ENCODE data around the gene KCND2. TPM values are rescaled to one million over a fixed set of nuclear protein-coding genes. Genes with fewer than 3 reads are reported as not detected.

The KCND2 gene
- total RNA-seq, 1 donor from 2014 or later, result 51.8 TPM

GRCh38 chr7:120404042-120404441 lies 131.1 kb downstream of the KCND2 start:
- FAIRE-seq (no peak), DNase-seq (ENCODE audit: low spot score in 2 of 2) (no peak)

DNA sequence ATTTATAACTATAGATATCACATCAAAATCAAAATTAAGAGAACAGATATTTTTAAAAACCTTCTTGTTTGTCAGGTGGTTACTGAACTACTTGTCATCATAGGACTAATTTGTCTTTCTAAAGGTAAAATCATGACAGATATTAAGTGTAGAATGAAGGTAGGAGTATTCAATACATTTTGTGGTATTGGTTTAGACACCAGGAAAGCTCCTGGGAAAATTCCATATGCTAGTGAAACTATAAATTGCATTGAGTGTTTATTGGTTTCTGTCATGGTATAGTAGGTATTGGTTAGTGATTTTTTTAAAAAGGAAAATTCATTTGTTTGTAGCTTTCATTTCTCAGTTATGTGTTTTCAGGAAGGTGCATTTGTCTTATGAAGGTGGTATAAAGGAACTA lies 132.7 kb downstream of the KCND2 start:
- FAIRE-seq (no peak), DNase-seq (ENCODE audit: low spot score in 2 of 2) (no peak)

DNA sequence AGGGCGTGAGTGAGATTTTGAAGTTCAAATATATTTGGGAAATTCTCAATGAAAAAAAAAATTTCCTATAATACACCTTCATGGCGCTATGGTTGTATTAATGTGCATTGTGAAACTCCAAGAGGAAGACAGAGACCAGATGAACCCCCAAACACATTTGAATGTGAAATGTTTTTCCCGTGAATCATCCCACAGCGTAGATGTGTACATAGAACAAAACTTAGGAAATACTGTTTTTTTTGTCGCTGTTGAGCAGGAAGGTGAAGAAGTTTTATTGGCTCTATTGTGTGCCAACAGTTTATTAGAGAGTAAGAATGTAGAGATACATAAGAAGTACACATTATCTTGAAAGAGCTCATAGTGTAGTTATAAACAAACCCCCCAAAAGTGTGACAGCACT lies 134.0 kb downstream of the KCND2 start:
- no peak for DNase-seq (ENCODE audit: low spot score in 2 of 2)

DNA sequence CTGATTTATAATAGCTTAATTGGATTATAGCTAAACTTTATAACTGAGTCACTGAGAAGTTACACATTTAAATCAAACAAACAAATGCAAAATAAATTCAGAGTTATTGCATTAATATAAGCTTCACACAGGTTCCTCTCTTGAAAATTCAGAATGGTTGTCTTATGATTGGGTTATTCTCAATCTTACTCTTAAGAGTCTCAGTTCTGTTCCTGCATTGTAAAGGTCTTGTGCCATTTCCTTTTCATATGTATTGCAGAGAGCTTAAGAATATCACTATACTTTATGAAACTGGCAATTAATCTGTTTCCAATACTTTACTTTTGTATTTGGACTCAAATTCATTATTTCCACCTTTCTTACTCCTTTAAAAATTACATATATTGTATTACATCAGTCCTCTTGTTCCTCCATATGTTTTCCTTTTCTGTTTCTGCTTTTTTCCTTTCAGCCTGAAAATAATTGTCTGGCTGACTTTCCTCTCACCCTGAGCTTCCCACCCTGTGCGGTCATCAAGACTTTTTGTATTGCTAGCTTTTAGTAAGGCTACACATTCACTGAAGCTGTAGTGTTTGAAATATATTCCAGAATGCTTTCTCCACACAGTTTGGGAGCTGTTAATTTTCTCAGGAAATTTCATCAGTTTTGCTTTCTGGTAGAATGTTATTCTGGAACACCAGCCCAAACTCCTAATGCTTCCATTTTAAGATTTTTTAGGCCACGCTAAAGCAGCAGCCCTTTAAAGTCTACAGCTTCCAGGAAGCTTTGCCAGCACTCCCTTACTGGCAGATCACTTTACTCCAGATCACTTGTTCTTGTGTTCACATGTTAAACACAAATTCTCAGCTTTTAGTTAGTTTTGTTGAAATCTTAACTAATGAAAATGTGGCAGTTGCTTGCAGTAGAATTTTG lies 139.4 kb downstream of the KCND2 start:
- FAIRE-seq (no peak), DNase-seq (ENCODE audit: low spot score in 2 of 2) (no peak)

More for the DNA sequence above, 134.0 kb downstream of the KCND2 start:
- no peak for FAIRE-seq

GRCh38 chr7:120413164-120413563 lies 140.2 kb downstream of the KCND2 start:
- FAIRE-seq (peak; percentile 67), DNase-seq (ENCODE audit: low spot score in 2 of 2) (no peak)

DNA sequence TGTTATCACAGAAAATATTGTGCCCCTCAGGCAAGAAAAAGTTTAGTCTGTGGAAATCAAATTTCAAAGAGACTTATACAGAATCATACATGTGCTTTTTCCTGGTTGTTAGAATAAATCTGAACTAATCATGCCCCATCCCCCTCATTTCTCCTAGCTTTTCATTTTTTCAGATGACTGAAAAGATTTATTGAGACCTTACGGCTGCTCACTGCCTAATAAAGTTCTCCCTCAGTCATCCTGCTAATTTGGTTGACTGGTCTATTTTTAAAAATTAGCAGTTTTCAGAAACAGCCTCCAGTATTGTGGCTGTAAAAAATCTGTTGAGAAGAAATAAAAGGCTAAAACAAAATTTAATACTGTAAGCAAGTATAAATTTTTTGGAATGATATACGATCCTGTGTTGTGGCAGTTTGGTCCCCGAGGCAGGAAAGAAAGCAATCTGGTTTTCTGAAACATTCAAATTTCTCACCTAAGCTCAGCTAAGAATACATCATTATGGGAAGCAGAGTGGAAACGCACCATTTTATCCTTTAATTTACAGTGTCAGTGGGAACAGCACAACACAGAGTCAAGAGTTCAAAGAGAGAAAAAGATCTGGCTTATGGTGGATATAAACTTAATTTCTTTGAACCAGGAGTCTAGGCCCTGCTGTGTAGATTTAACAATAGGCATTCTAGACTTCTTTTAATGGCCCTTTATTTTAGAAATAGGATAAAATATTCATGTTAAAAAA lies 144.4 kb downstream of the KCND2 start:
- DNase-seq (ENCODE audit: low spot score in 2 of 2) (no peak), FAIRE-seq (no peak)

DNA sequence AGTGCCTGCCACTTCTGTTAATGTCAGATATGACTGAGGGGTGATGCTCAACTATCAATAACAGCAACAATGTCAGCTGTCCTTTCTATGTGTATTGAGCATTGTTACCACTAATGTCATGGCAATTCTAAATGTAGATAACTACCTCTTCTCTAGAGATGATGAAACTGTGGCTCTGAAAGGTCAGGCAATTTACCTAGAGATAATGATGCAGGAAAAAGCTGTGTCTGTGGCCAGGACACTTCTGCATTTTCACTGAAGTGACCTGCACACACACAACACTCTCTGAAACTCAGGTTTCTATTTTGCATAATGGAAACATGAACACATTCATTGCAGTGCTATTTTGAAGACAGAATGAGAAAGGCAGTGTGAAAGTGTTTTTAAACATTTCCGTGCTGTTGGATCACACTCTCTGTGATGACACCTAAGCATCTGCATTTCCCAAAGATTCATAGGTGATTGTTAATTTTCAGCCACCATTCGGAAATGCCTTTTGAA lies 148.2 kb downstream of the KCND2 start:
- DNase-seq (ENCODE audit: low spot score in 2 of 2), result no peak
- FAIRE-seq, result no peak

DNA sequence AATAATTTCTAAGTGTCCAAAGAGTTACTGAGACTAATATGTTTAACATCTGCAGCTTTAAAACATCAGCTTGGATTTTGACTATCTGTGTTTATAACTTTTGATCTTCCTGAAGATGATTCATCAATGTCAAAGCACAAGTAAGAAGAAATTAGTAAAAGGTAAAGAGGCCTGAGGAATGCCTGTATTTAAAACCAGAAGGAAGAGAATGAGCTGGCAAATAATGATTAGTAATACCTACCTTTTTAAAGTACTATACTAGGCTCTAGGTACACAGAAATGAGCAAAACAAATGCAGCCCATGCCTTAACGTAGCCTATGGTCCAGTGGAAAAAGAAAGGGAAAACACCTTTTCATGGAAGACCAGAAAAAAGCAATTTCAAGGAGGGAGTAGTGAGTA lies 158.0 kb downstream of the KCND2 start:
- DNase-seq (ENCODE audit: low spot score in 2 of 2), result no peak
- no peak for FAIRE-seq

GRCh38 chr7:120436487-120437060 lies 163.6 kb downstream of the KCND2 start:
- DNase-seq (ENCODE audit: low spot score in 2 of 2) (no peak), FAIRE-seq (no peak)

- FAIRE-seq (no peak), DNase-seq (ENCODE audit: low spot score in 2 of 2) (no peak)
These were observed 168.9 kb downstream of the KCND2 start for GRCh38 chr7:120441850-120442249.

- no peak for DNase-seq (ENCODE audit: low spot score in 2 of 2)
- no peak for FAIRE-seq
These were observed 169.9 kb downstream of the KCND2 start for GRCh38 chr7:120442838-120443237.

DNA sequence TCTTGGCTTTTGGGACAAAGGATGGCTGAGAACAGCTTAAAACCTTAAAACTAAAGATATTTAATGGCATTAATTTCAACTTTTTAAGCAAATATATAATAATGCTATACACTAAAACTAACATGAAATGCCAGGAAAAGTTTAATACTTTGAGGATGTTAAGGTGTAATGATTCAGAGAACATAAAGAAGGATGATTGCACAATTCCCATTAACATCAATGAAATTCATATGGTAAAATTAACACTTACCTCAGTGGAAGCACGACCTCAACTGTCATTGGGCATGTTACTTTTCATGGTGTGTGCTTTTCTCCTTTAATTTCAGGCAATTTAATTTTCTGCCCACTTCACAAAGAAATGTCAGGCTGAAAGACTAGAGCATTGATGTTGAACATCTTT lies 171.7 kb downstream of the KCND2 start:
- DNase-seq (ENCODE audit: low spot score in 2 of 2) (no peak), FAIRE-seq (no peak)

GRCh38 chr7:120445276-120445675 lies 172.3 kb downstream of the KCND2 start:
- no peak for DNase-seq (ENCODE audit: low spot score in 2 of 2)
- no peak for FAIRE-seq

DNA sequence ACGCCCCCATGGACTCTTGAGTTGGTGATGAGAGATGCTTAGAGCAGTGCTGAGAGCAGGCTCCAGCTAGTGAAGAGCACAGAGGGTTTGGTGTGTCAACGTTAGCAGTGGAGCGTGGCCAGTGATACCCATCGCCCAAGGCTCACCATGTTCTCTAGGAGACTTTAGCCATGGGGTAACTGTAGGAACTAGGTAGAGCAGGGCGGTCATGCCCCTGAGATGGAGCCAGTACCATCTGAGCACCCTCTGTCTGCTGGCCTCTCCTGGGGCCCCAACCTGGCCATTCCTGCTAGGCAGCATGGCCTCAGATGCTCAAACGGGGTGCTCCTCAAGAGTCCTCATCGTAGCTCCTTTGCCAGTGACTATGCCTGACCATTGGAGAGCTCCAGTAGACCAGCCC lies 179.7 kb downstream of the KCND2 start:
- FAIRE-seq (no peak), DNase-seq (ENCODE audit: low spot score in 2 of 2) (no peak)

- DNase-seq (ENCODE audit: low spot score in 2 of 2), result no peak
- no peak for FAIRE-seq
These were observed 183.7 kb downstream of the KCND2 start for GRCh38 chr7:120456699-120457098.

GRCh38 chr7:120460949-120461348 lies 188.0 kb downstream of the KCND2 start:
- FAIRE-seq, result no peak
- no peak for DNase-seq (ENCODE audit: low spot score in 2 of 2)

- FAIRE-seq (no peak), DNase-seq (ENCODE audit: low spot score in 2 of 2) (no peak)
These were observed 190.0 kb downstream of the KCND2 start for GRCh38 chr7:120462991-120463390.

DNA sequence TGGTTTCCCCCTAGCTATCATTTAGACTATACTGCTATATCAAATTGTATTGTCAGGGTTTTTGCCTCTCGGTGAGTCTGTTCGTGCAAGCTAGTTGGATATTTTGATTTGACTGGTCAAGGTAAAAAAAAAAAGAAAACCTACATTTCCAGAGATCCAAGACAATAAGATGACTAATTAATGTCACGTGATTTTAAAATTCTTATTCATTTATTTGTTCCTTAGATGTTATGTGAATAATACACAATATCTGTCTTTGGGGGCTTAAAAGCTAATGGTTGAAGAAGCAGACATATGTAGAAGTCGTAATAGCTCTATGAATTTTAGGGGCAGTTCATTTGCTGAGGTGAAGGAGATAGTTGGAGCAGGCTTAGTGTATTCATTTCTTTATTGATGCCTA lies 191.1 kb downstream of the KCND2 start:
- no peak for FAIRE-seq
- no peak for DNase-seq (ENCODE audit: low spot score in 2 of 2)

- no peak for FAIRE-seq
- no peak for DNase-seq (ENCODE audit: low spot score in 2 of 2)
These were observed 194.7 kb downstream of the KCND2 start for GRCh38 chr7:120467676-120468075.

GRCh38 chr7:120468611-120469010 lies 195.6 kb downstream of the KCND2 start:
- no peak for DNase-seq (ENCODE audit: low spot score in 2 of 2)
- no peak for FAIRE-seq

GRCh38 chr7:120472892-120473291 lies 199.9 kb downstream of the KCND2 start:
- no peak for DNase-seq (ENCODE audit: low spot score in 2 of 2)
- no peak for FAIRE-seq
